PC-9 (cell line): ENCODE results near the gene FYN. TPM values are rescaled to one million over a fixed set of nuclear protein-coding genes. Genes with fewer than 3 reads are reported as not detected.

ENCODE experiments used
- BruUV-seq: library from RNA; stranded (reverse); fragments of 400-500 nt; replicated peaks from 2 replicates; lab custom pipeline; 2021; lab: Mats Ljungman, UMichigan
- CTCF ChIA-PET: fragments of 300-600 bp; sonication (Branson Sonifier 250); formaldehyde crosslinking; loops from one replicate; lab custom pipeline; 2022; ENCODE audit warnings: antibody characterized with exemption; lab: Charles Lee
- POLR2A ChIA-PET: fragments of 300-600 bp; sonication (Branson Sonifier 250); formaldehyde crosslinking; loops from one replicate; lab custom pipeline; 2022; ENCODE audit warnings: antibody characterized with exemption; ENCODE audit not compliant: unreplicated experiment; lab: Charles Lee
- DNase-seq, 2 experiments: peaks; one replicate each; pipeline versions ENCODE4 v3.0.0 to v3.0.0-alpha.2; 2015 to 2022; ENCODE audit warnings: mixed read lengths in 1 of 2
- H2AFZ ChIP-seq: fragments of 200-600 bp; sonication (generic); 2 replicates; pipeline ENCODE4 v1.8.1; 2017; ENCODE audit warnings: antibody characterized with exemption
- H3F3A ChIP-seq: fragments of 200-600 bp; sonication (generic); 2 replicates; pipeline ENCODE4 v1.8.1; 2017; ENCODE audit warnings: antibody characterized with exemption, mild to moderate bottlenecking, low read depth; ENCODE audit not compliant: insufficient read depth
- H3K27ac ChIP-seq: fragments of 200-600 bp; sonication (generic); 2 replicates; pipeline ENCODE4 v1.6.1; 2016; ENCODE audit warnings: mixed run types
- H3K27me3 ChIP-seq: fragments of 200-600 bp; sonication (generic); 2 replicates; pipeline ENCODE4 v1.6.1; 2016; ENCODE audit warnings: low read depth, mixed run types; ENCODE audit not compliant: insufficient read depth
- H3K36me3 ChIP-seq: fragments of 200-600 bp; sonication (generic); 2 replicates; pipeline ENCODE4 v1.6.1; 2016; ENCODE audit warnings: low read depth, mixed run types
- H3K4me1 ChIP-seq: fragments of 200-600 bp; sonication (generic); replicated peaks from 2 replicates; pipeline ENCODE4 v1.6.1; 2016; ENCODE audit warnings: mixed run types; ENCODE audit not compliant: insufficient read depth
- H3K4me2 ChIP-seq: fragments of 200-600 bp; sonication (generic); 2 replicates; pipeline ENCODE4 v1.6.1; 2017; ENCODE audit warnings: mixed run types
- H3K4me3 ChIP-seq: fragments of 200-600 bp; sonication (generic); 2 replicates; pipeline ENCODE4 v1.6.1; 2016; ENCODE audit warnings: mixed run types
- H3K79me2 ChIP-seq: fragments of 200-600 bp; sonication (generic); 2 replicates; pipeline ENCODE4 v1.6.1; 2017; ENCODE audit warnings: low read depth, mixed run types
- H3K9me2 ChIP-seq: fragments of 200-600 bp; sonication (generic); 2 replicates; pipeline ENCODE4 v1.8.1; 2017; ENCODE audit warnings: mild to moderate bottlenecking; ENCODE audit not compliant: insufficient read depth
- H3K9me3 ChIP-seq: fragments of 200-600 bp; sonication (generic); 2 replicates; pipeline ENCODE4 v1.8.1; 2016; ENCODE audit warnings: low read depth; ENCODE audit not compliant: insufficient read depth
- H4K20me1 ChIP-seq: fragments of 200-600 bp; sonication (generic); 2 replicates; pipeline ENCODE4 v1.8.1; 2017; ENCODE audit not compliant: insufficient read depth
- CTCF ChIP-seq: fragments of 200-600 bp; sonication (generic); conservative IDR thresholded peaks from 2 replicates; pipeline ENCODE4 v1.6.1; 2017; ENCODE audit warnings: mixed run types, antibody characterized with exemption, mild to moderate bottlenecking, moderate library complexity
- EZH2 ChIP-seq: fragments of 200-600 bp; sonication (generic); IDR thresholded peaks from 2 replicates; pipeline ENCODE4 v1.8.0; 2017; ENCODE audit warnings: antibody characterized with exemption, low read depth
- intact Hi-C: fragments of 100-400 bp; cut with micrococcal nuclease; formaldehyde crosslinking; loops from one replicate; pipeline ENCODE4 v1.10.0; 2022; ENCODE audit not compliant: unreplicated experiment
- total RNA-seq: library from RNA; stranded (reverse); gene quantifications from 2 replicates; pipeline ENCODE4 v1.2.3, GENCODE V29; 2021

Gene FYN
- total RNA-seq, 1 experiment from 2014 or later: 53.3 TPM

DNA sequence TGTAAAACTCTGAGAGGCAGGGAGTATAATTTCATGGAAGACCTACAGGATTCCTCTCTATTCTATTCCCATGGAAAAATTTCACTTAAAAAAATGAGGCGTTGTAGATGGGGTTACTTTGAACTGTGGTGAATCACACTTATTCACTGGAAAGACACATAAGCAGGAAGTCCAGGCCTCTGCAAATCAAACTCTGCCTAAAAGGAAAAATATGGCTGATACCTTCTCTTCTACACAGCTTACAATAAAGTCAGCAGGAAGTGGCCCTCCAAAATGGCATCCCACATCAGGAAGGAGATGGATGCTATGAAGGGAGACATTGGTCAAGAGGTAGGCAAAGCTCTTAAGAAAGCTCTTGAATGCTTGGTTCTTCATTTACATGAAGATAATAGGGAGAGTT, 115.9 kb downstream of the FYN start:
- Histone ChIP-seq H3F3A (no peaks in the 10 kb centered on the region), H3K4me3 (no peak overlapping the region), H3K27me3 (no peaks in the 10 kb centered on the region), H2AFZ (no peak overlapping the region), H3K4me2 (no peak overlapping the region), H3K79me2 (no peaks in the 10 kb centered on the region), H3K4me1 (no peaks in the 10 kb centered on the region), H3K27ac (no peak overlapping the region), H3K9me2 (no peaks in the 10 kb centered on the region; the same call in 1 of the 2 replicates), H4K20me1 (no peaks in the 10 kb centered on the region), H3K9me3 (no peaks in the 10 kb centered on the region), H3K36me3 (no peaks in the 10 kb centered on the region)
- no peak for TF ChIP-seq CTCF
- no peak for TF ChIP-seq EZH2
- BruUV-seq: no TSS peak
- POLR2A ChIA-PET: no interaction called here
- DNase-seq: peak in 1 of 2 experiments; percentile 30
- intact Hi-C loops: no loop called here
- CTCF ChIA-PET: no interaction called here

DNA sequence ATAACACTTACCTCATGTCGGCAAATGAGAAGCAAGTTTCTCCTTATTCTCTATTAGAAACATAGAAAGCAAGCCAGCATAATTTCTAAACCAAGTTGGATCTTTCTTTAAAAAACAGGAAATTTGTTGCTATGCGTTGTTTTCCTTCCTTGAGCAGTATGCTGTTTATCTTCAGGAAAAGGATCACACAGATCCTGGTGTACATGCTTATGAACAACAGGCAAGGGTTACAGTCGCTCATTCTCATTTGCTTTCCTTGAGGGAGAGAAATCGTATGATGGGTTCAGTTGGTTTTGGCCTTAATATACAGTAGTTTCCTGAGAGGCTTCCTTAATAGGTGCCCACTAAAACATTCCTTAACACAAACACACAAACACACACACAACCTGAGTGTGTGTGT, 118.8 kb downstream of the FYN start:
- no peaks in the 10 kb centered on the region for H3F3A ChIP-seq
- TF ChIP-seq EZH2 (no peak), CTCF (no peak)
- intact Hi-C loops: no loop called here
- H3K79me2 ChIP-seq: no peaks in the 10 kb centered on the region
- H4K20me1 ChIP-seq: no peaks in the 10 kb centered on the region; the same call in 1 of the 2 replicates
- CTCF ChIA-PET: no interaction called here
- H2AFZ ChIP-seq: no peak overlapping the region
- H3K27ac ChIP-seq: no peak overlapping the region
- BruUV-seq: no TSS peak
- POLR2A ChIA-PET: no interaction called here
- H3K4me3 ChIP-seq: no peak overlapping the region
- no peaks in the 10 kb centered on the region for H3K27me3 ChIP-seq
- peak in 1 of 2 experiments; percentile 5 for DNase-seq
- H3K9me2 ChIP-seq: no peaks in the 10 kb centered on the region; the same call in 1 of the 2 replicates
- H3K9me3 ChIP-seq: no peaks in the 10 kb centered on the region
- H3K36me3 ChIP-seq: no peaks in the 10 kb centered on the region
- no peak overlapping the region for H3K4me2 ChIP-seq
- H3K4me1 ChIP-seq: no peaks in the 10 kb centered on the region

DNA sequence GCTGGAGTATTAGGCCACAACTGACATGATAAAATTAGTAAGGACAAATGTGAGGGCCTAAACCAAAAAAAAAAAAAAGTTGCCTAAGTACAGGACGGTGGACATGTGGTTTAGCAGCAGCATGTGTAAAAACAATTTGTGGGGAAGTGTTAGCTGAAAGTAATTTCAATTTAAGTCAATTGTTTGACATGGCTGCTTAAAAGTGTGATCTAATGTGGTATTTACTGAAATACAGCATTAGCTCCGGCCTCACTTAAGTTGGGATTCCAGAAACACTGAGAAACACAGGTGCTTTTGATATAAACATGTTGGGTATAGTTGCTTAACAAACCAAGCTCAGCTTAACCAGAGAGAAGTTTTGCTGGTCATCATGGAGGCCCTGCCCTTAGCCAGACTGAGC, 119.7 kb downstream of the FYN start:
- TF ChIP-seq EZH2 (no peak), CTCF (no peak)
- Histone ChIP-seq H3K9me2 (no peaks in the 10 kb centered on the region; the same call in 1 of the 2 replicates), H2AFZ (no peak overlapping the region), H3K36me3 (no peaks in the 10 kb centered on the region), H3K4me1 (no peaks in the 10 kb centered on the region), H3K27ac (no peak overlapping the region), H3K4me2 (no peak overlapping the region), H4K20me1 (no peaks in the 10 kb centered on the region; the same call in 1 of the 2 replicates), H3K79me2 (no peaks in the 10 kb centered on the region), H3K4me3 (no peak overlapping the region), H3F3A (no peaks in the 10 kb centered on the region), H3K27me3 (no peaks in the 10 kb centered on the region), H3K9me3 (no peaks in the 10 kb centered on the region)
- ChIA-PET CTCF (no interaction called here), POLR2A (no interaction called here)
- no peak for DNase-seq
- intact Hi-C loops: no loop called here
- no TSS peak for BruUV-seq
